Tibial nerve (tissue), 4 donors: Measurements from ENCODE around the gene AKT2. TPM values are rescaled to one million over a fixed set of nuclear protein-coding genes. Genes with fewer than 3 reads are reported as not detected.

Experiments used
- DNase-seq, 2 donors: peaks; one replicate each; pipeline ENCODE4 v3.0.0-alpha.2; 2019; ENCODE audit warnings: low spot score in 2 of 2
- H3K27ac ChIP-seq, 4 donors: fragments of 200-600 bp; sonication (generic) in 3 of 4; one replicate each; pipeline ENCODE4 v1.5.1; 2017 to 2019; ENCODE audit warnings: mild to moderate bottlenecking in 1 of 4
- H3K27me3 ChIP-seq, 2 donors: fragments of 200-600 bp; sonication (generic) in 1 of 2; one replicate each; pipeline versions ENCODE4 v1.5.1 to v1.6.0; 2017 to 2019
- H3K36me3 ChIP-seq, 3 donors: fragments of 200-600 bp; sonication (generic); one replicate each; pipeline ENCODE4 v1.5.1; 2018 to 2019
- H3K4me1 ChIP-seq, 4 donors: fragments of 200-600 bp; sonication (generic) in 3 of 4; one replicate each; pipeline ENCODE4 v1.5.1; 2017 to 2019
- H3K4me3 ChIP-seq, 4 donors: fragments of 200-600 bp; sonication (generic) in 3 of 4; one replicate each; pipeline ENCODE4 v1.5.1; 2017 to 2019; ENCODE audit warnings: mild to moderate bottlenecking in 1 of 4, moderate library complexity in 1 of 4
- H3K9me3 ChIP-seq, 4 donors: fragments of 200-600 bp; sonication (generic) in 3 of 4; one replicate each; pipeline ENCODE4 v1.5.1; 2017 to 2019
- CTCF ChIP-seq, 5 experiments: fragments of 200-600 bp in 3 of 5; fragments of 450-650 bp in 2 of 5; sonication (generic) in 3 of 5; IDR thresholded peaks; one replicate each; pipeline ENCODE4 v1.5.1; 2016 to 2019; ENCODE audit warnings: antibody characterized with exemption in 5 of 5, mild to moderate bottlenecking in 3 of 5, moderate library complexity in 2 of 5
- EP300 ChIP-seq, 2 donors: sonication (generic); formaldehyde crosslinking; IDR thresholded peaks; one replicate each; pipeline ENCODE4 v1.6.1; 2017; ENCODE audit warnings: antibody characterized with exemption in 2 of 2, mild to moderate bottlenecking in 1 of 2
- POLR2A ChIP-seq, 2 donors: fragments of 450-650 bp; IDR thresholded peaks; one replicate each; pipeline ENCODE4 v1.6.1; 2017; ENCODE audit warnings: antibody characterized with exemption in 2 of 2, mild to moderate bottlenecking in 2 of 2, moderate library complexity in 2 of 2
- WGBS, 2 donors: methylation state at CpG; one replicate each; pipeline ENCODE4 v1.1.5; 2018; 5-methylcytosine and 5-hydroxymethylcytosine counted together
- total RNA-seq, 4 donors: library from RNA; depleted of rRNA; stranded (reverse); fragments of >200 nt; gene quantifications; one replicate each; pipeline ENCODE4 v1.1.0, GENCODE V29; 2016

Gene AKT2
- total RNA-seq, 4 donors from 2014 or later = 93.3 to 161 (median 121) TPM

GRCh38 chr19:40236026-40236355, 49.2 kb downstream of the AKT2 start:
- WGBS, 2 donors = 84 to 91% methylated on average over 9 of the region's 9 CpGs
- no peak for DNase-seq
- H3K27me3 ChIP-seq = no peaks in the 10 kb centered on the region
- TF ChIP-seq CTCF (IDR thresholded peaks at IDR 0.05) (no peak), POLR2A (IDR thresholded peaks at IDR 0.05) (no peak), EP300 (IDR thresholded peaks at IDR 0.05) (no peak)
- peaks cover 7 to 85% (median 44%) of the 10 kb centered on the region in 3 donors for H3K36me3 ChIP-seq
- peaks cover 0 to 39% (median 13%) of the 10 kb centered on the region in 4 donors for H3K4me1 ChIP-seq
- no peak overlapping the region for H3K4me3 ChIP-seq
- no peak overlapping the region for H3K27ac ChIP-seq
- H3K9me3 ChIP-seq = no peaks in the 10 kb centered on the region

- H3K9me3 ChIP-seq = no peaks in the 10 kb centered on the region
- peaks cover 7 to 82% (median 41%) of the 10 kb centered on the region in 3 donors for H3K36me3 ChIP-seq
- TF ChIP-seq POLR2A (IDR thresholded peaks at IDR 0.05) (no peak), EP300 (IDR thresholded peaks at IDR 0.05) (no peak), CTCF (IDR thresholded peaks at IDR 0.05) (no peak)
- H3K4me1 ChIP-seq = peaks cover 0 to 40% (median 13%) of the 10 kb centered on the region in 4 donors
- no peak overlapping the region for H3K27ac ChIP-seq
- 83 to 85% methylated on average over 17 of the region's 30 CpGs for WGBS, 2 donors
- no peak overlapping the region for H3K4me3 ChIP-seq
- DNase-seq = no peak
- H3K27me3 ChIP-seq = no peaks in the 10 kb centered on the region
Observed at GRCh38 chr19:40235238-40236025, 49.7 kb downstream of the AKT2 start.

DNA sequence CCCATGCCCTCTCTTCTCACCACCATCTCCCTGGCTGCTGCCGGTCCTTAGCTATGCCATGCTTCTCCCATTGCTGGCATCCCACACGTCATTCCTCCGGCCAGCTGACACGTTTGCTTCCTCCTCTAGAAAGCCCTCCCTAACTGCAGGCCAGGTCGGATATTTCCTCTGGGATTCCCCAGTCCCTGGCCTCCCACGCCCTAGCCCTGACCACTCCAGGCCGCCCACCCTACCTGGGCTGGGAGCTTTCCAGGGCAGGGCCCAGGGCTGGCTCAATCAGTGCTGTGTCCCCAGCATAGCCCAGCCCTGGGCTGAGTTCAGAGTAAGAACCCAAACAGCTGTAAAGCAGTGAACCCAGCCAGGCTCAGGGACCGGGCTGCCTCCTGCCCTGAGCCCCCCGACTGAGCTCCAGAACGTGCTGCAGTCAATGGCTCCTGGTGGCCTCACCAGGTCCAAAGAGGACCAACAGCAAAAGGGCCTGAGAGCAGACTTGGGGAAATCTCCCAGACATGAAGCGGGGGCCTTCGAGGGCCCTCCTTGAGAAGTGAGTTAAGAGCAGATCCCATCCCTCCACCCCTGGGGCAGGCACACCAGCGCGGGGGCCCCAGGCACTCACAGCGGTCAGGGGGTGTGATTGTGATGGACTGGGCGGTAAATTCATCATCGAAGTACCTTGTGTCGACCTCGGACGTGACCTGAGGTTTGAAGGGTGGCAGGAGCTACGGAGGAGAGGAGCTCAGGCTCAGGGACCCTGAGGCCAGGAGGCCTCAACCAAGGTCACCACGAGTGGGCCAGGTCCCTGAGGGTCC, 50.5 kb downstream of the AKT2 start:
- no peak for DNase-seq
- H3K4me1 ChIP-seq = peaks cover 0 to 37% (median 13%) of the 10 kb centered on the region in 4 donors
- no peak overlapping the region for H3K27ac ChIP-seq
- TF ChIP-seq POLR2A (IDR thresholded peaks at IDR 0.05) (no peak), EP300 (IDR thresholded peaks at IDR 0.05) (no peak), CTCF (IDR thresholded peaks at IDR 0.05) (no peak)
- H3K9me3 ChIP-seq = no peaks in the 10 kb centered on the region
- no peak overlapping the region for H3K4me3 ChIP-seq
- H3K36me3 ChIP-seq = peaks cover 7 to 74% (median 33%) of the 10 kb centered on the region in 3 donors
- H3K27me3 ChIP-seq = no peaks in the 10 kb centered on the region
- 87 to 89% methylated on average over 18 to 19 of the region's 22 CpGs for WGBS, 2 donors

DNA sequence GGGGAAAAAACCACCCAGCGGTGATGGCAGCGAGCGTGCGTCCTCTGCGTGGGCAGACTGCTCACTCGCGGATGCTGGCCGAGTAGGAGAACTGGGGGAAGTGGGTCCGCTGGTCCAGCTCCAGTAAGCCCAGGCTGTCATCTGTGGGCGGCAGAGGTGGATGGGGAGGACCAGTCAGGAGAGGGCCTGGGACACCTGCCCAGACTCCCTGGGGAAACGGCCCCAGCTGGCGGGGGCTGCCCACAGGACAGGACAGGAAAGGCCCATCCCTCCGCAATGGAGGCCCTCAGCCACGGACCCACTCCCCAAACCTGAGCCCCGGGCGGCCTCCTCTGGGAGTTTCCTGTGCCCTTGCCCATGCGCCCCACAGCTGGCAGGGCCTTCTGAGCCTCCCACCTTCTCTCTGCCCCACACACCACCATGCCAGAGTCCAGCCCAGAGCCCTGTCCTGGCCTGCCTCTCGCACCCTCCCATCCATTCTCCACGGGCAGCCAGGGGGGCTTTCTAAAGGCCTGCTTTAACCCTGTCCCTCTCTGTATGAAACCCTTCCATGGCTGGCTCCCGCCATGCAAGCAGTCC, 51.2 kb downstream of the AKT2 start:
- Histone ChIP-seq H3K9me3 (no peaks in the 10 kb centered on the region), H3K4me1 (peaks cover 0 to 34% (median 13%) of the 10 kb centered on the region in 4 donors), H3K4me3 (no peak overlapping the region), H3K36me3 (peaks cover 7 to 67% (median 32%) of the 10 kb centered on the region in 3 donors), H3K27ac (no peak overlapping the region), H3K27me3 (no peaks in the 10 kb centered on the region)
- no peak for DNase-seq
- TF ChIP-seq CTCF (IDR thresholded peaks at IDR 0.05) = no peak
- TF ChIP-seq EP300 (IDR thresholded peaks at IDR 0.05) = no peak
- TF ChIP-seq POLR2A (IDR thresholded peaks at IDR 0.05) = no peak
- 80 to 85% methylated on average over 20 of the region's 20 CpGs for WGBS, 2 donors
